NCI-H146 treated with DMSO at 0.1 percent for 48 hours (cell line): ENCODE measurements around the gene HYDIN.
"Not testable (repeated sequence)": the region's sequence is repeated elsewhere in the genome, so short reads cannot be mapped to it uniquely, and the experiment has no call there.

Experiments used
- DNase-seq: peaks from one replicate; lab custom pipeline; 2025; ENCODE audit not compliant: unreplicated experiment; lab: John Stamatoyannopoulos, UW

HYDIN gene

GRCh38 chr16:71226229-71227141 is 4.0 kb downstream of the HYDIN start:
- DNase-seq: no peak

- DNase-seq: no peak
Measured at GRCh38 chr16:71225145-71225544, 5.4 kb downstream of the HYDIN start.

GRCh38 chr16:71218306-71218963 is 12.1 kb downstream of the HYDIN start:
- DNase-seq: no peak

GRCh38 chr16:71217506-71217905 is 13.0 kb downstream of the HYDIN start:
- DNase-seq: peak; percentile 14

GRCh38 chr16:71216714-71217113 is 13.8 kb downstream of the HYDIN start:
- DNase-seq: no peak

GRCh38 chr16:71214746-71215381 is 15.7 kb downstream of the HYDIN start:
- DNase-seq: no peak

- peak; percentile 19 for DNase-seq
Measured at GRCh38 chr16:71205482-71206131, 24.9 kb downstream of the HYDIN start.

GRCh38 chr16:71203631-71204030 is 26.9 kb downstream of the HYDIN start:
- no peak for DNase-seq

- no peak for DNase-seq
Measured at GRCh38 chr16:71201556-71201955, 29.0 kb downstream of the HYDIN start.

- DNase-seq: no peak
Measured at GRCh38 chr16:71201054-71201453, 29.5 kb downstream of the HYDIN start.

- DNase-seq: no peak
Measured at GRCh38 chr16:71198408-71198807, 32.1 kb downstream of the HYDIN start.

- DNase-seq: no peak
Measured at GRCh38 chr16:71192387-71192786, 38.1 kb downstream of the HYDIN start.

GRCh38 chr16:71188956-71189712 is 41.4 kb downstream of the HYDIN start:
- no peak for DNase-seq

GRCh38 chr16:71185347-71185746 is 45.2 kb downstream of the HYDIN start:
- DNase-seq: no peak

GRCh38 chr16:71179569-71179968 is 51.0 kb downstream of the HYDIN start:
- DNase-seq: no peak

GRCh38 chr16:71172481-71173207 is 57.9 kb downstream of the HYDIN start:
- DNase-seq: no peak

GRCh38 chr16:71161007-71161406 is 69.5 kb downstream of the HYDIN start:
- not testable (repeated sequence) for DNase-seq

GRCh38 chr16:71157278-71157677 is 73.2 kb downstream of the HYDIN start:
- DNase-seq: not testable (repeated sequence)

- not testable (repeated sequence) for DNase-seq
Measured at GRCh38 chr16:71153329-71153728, 77.2 kb downstream of the HYDIN start.

- DNase-seq: not testable (repeated sequence)
Measured at GRCh38 chr16:71151654-71152053, 78.9 kb downstream of the HYDIN start.
